HG02763 (cell line): ENCODE data around the gene SMAD6.
"Not testable (repeated sequence)": the region's sequence is repeated elsewhere in the genome, so short reads cannot be mapped to it uniquely, and the experiment has no call there.

ENCODE experiments used
- ATAC-seq: cut with Tn5 transposase; IDR thresholded peaks from one replicate; pipeline ENCODE4 v1.9.1; 2021; ENCODE audit warnings: mild to moderate bottlenecking, moderate library complexity; ENCODE audit not compliant: unreplicated experiment

Gene SMAD6

DNA sequence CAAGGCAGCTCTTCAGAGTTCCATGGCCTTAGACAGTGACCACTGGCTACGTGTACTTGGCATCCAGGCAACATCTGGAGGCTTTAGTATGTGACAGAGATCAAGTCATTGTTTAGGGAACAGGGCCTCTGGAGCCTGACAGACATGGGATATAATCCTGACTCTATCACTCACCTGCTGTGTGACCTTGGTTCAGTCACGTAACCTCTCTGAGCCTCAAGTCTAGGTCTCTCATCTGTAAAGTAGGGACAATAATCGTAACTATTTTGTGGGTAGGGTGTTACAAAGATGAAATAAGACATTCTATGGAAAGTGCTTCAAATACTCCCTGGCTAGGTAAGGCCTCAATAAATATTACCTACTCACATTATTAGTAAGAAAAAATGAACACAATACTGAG lies 114.2 kb downstream of the SMAD6 start:
- ATAC-seq = no peak

DNA sequence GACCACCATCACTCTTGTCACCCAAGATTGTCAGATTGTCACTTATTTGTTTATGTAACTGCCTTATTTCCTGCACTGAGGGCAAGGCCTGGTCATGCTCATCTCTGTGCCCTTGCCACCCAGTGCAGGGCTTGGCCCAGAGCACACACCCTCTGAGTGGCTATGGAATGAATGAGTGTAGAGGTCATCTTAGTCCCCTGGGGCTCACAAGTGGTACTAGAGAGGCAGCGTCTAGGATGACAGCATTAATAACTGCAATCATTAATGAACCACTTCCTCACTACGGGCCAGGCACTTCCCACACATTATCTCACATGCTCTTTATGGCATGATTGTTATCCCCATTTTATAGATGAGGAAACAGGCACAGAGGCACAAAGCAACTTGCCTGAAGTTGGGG lies 117.0 kb downstream of the SMAD6 start:
- ATAC-seq = no peak

DNA sequence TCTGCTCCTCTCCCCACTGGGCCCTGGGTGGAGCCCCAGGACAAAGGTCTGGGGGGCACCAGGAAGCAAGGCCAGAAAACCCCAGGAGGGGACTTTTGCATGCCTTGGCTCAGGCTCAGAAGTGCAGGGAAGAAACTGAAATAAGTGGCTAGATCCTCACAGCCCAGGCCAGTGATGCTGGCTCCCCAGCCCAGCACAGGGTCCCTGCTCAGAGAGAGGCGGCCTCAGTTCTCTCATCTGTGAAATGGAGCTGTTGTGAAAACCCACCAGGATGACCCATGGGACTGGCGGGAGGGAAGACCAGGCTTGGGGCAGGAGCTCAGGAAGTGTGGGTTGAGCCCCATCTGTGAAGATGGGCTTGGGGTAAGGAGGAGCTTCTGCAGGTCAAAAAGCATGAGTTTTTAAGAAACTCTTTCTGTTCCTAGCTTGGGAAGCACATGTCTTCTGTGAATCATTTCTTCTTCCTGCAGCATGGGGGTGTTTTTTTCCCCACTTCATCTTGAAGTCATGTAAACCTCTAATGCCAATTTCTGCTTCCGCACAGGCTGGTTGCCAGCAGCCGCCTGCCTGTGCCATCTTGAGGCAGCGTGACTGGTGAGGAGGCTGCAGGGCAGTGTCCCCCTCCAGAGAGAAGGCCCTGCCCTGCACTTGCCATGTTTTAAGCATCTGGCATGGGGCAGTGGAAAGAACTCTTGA lies 118.6 kb downstream of the SMAD6 start:
- no peak for ATAC-seq

DNA sequence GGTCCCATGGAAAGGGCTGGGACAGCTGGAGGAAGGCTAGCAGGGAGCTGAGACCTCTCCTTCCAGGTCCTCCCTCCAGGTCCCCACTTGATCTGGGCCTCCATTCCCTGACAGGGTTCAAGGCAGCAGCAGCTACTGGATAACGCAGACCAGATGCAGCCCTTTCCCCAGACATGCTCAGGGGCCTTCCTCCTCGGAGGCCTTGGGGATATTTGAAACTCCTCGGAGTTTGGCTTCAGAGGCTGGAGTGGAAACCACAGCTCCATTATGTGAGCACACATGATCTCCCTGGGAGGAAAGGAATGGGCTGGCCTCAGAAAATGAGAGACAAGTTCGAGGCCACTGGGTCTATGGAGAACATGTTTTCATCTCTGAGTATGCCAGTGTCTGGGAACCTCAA lies 119.3 kb downstream of the SMAD6 start:
- no peak for ATAC-seq

DNA sequence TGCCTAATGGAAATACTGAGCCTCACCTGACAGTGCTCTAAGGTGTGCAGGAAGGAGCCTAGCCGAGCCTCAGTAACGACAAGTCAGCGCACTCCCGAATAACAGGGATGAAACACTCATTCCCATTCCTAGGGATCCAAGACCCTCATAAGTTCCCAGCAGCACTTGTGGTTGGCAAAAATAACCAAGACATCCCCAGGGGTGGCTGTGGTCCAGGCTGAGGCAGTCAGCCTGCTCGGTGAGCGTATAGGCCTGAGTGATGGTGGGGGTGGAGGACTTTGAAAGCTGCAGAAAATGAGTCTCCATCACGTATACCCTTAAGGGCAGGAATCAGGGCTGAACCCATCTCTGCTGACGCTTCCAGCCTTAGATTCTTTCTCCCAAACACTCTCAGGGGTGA lies 120.1 kb downstream of the SMAD6 start:
- ATAC-seq = no peak

DNA sequence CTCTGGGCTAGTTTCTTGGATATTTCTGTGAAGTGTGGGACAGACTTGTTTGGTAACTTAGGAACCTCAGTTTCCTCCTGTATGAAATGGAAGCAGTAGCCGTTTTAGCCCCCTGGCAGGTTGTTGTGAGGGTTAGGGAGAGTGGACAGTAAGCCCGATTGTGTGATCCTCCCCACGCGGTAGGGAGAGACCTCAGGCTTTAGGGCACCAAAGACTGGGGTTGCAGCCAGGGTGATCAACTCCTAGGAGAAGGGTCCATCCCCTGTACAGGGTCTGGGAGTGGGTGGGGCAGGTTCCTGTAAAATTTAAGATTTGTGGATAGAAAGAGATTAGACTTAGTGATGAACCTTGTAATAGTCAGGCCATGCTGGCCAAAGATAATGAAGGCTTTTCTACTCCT lies 120.5 kb downstream of the SMAD6 start:
- no peak for ATAC-seq

DNA sequence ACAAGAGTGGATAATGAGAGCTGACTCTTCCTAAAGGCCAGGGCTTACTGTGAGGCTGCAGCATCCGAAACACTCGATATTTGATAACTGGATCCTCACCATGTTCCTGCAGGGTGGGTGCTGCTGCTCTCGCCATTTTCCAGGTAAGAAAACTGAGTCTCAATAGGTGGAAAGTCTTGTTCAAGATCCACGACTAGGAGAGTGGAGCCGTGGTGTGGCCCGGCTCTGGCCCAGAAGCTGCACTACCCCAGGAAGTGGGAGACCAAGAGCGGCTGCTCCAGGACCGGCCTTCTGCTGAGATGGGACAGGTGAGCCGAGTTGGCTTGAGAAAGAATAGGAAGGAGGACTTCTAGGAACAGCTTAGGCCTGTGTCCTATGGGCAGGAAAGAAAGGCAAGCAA lies 121.6 kb downstream of the SMAD6 start:
- ATAC-seq = no peak

DNA sequence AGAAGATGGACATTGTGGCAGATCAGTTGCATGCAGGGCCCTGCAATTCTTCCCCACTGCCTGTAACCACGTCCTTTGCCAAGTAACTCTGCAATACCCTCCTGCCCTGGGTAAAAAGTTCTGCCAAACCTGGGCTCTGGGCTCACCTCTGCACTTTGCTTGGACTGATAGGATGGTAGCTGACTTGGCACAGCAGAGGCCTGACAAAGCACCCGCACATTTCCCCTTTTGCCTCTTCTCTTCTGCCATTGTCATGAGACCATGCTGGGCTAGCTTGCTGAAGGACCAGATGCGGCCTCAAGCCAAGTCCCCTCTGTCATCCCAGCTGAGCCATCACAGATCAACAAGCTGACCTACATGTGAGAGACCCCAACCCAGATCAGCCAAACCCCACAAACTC lies 122.4 kb downstream of the SMAD6 start:
- ATAC-seq = no peak

DNA sequence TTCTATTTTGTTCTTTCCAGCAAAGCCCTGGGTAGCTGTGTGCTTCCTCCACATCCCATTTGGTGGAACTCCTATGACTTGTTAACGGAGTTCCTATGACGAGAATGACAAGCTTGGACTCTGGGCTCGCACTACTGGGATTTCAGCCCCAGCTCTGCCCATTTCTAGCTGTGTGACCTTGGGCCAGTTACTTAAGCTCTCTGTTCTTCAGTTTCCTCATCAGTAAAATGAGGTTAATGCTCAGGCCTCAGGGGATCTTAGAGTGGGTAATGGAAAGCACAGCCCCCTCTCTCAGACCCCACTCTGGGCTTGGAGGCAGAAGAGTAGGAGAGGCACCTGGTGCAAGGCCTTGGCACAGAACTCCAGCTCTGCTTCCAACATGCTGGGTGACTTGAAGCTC lies 123.1 kb downstream of the SMAD6 start:
- ATAC-seq = no peak

DNA sequence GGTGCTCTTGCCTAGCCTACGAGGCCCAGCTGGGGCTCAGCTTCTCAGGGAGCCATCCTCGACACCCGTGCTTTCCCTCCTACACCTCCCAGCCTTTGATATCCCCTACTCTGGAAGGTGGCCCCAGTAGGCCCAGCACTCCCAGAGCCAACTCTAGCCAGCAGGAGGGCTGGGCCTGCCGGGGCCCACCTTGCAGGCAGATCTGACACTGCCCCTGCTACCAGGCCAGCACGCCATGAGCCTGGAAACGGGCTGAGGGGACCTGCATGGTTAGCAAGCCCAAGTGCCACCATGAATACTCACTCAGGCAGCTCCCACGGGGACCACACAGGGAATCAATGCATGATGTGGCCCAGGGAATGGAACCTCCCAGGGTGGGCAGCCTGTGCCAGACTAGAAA lies 123.7 kb downstream of the SMAD6 start:
- no peak for ATAC-seq

DNA sequence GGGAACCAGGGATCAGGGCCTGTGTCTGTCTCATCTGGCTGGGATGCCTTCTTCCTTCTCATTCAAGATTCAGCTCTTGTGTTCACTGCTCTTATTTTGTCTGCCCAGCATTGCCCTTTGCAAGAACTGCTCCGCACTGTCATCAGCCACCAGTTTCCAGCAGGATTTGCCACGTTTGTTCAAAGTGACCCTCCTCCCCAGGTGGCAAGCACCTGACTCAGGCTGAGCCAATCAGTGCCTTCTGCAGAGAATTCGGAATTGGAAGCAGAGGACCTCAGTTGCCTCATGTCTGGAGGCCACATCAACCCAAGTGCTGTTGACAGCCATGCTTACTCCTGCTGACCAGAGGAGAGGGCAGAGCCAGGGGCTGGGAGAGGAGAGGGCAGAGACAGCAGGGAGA lies 124.5 kb downstream of the SMAD6 start:
- ATAC-seq = no peak

DNA sequence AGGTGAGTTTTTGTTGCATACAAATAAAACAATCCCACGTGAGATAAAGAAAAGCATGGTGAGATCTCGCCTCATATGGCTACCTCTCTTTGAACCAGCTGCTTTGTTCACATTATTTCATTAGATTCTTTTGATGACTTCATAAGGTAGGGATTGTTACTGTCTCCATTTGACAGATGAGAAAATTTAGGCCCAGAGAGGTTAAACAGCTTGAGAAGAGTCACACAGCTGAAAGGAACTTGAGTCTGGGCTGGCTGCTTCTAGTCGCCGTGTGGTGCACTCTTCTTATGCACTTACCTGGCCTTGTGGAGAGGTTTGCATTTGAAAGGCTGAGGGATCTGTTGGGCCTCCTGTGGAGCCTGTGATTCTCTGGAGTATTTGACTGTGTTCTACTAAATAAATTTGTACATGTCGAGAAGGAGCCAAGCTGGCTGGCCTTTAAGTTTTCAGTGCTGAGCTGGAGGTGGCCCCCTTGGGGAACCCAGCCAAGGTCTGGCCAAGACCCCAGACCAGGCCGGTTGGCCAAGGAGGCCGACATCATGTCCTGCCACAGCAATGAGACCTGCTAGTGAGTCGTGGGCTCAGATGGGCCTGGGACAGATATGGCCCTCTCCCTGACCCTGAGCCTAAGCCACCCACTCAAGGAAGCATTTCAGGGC lies 125.1 kb downstream of the SMAD6 start:
- ATAC-seq = no peak

DNA sequence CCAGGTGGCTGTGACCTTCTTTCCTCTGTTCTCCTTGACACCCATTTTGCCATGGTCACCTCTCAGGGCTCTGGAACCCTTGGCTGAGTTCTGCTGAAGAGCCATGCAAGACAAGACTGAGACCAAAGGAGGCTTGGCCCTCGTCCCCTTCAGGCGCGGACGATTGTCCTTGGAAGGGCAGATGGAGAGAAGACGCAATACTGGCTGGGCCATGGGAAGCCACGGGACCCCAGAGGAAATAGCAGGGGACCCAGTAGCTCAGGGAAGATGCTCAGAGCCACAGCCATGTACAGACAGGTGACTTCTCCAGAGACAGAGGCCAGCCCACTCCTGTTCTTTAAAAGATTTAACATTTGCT lies 125.6 kb downstream of the SMAD6 start:
- ATAC-seq = no peak

DNA sequence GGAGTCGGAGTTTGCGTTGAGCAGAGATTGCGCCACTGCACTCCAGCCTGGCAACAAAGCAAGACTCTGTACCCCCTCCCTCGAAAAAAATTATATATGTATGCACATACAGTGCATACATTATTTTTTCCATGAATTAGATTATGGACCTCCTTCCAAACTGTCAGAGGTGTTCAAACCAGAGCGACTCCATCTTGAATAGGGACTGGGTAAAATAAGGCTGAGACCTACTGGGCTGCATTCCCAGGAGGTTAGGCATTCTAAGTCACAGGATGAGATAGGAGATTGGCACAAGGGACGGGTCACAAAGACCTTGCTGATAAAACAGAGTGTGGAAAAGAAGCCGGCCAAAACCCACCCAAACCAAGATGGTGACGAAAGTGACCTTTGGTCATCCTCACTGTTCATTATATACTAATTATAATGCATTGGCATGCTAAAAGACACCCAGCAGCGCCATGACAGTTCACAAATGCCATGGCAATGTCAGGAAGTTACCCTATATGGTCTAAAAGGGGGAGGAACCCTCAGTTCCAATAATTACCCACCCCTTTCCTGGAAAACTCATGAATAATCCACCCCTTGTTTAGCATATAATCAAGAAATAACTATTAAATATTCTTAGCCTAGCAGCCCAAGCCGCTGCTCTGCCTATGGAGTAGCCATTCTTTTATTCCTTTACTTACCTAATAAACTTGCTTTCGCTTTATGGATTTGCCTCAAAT lies 126.9 kb downstream of the SMAD6 start:
- ATAC-seq = not testable (repeated sequence)

DNA sequence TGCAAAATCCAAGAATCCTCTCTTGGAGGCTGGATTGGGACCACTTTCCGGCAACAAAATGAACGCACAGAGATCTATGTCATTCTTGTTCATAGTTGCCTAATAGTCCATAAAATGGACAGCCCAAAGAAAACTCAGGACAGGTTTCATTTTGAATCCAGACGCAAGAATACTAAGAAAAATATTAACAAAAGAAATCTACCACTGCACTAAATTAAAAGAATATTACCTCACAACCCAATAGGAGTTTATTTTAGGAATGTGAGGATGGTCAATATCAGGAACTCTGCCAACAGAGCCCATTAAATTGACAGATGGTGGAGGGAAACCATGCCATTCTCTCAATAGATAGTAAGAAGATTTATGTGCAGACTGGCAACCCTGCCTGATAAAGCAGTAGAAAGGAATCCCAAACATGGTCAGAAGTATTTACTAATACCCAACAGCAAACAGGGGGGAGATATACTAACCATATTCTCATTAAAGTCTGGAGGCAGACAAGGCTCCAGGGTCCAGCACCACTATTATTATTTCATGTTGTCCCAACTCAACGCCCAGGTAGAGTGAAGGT lies 127.6 kb downstream of the SMAD6 start:
- ATAC-seq = no peak

DNA sequence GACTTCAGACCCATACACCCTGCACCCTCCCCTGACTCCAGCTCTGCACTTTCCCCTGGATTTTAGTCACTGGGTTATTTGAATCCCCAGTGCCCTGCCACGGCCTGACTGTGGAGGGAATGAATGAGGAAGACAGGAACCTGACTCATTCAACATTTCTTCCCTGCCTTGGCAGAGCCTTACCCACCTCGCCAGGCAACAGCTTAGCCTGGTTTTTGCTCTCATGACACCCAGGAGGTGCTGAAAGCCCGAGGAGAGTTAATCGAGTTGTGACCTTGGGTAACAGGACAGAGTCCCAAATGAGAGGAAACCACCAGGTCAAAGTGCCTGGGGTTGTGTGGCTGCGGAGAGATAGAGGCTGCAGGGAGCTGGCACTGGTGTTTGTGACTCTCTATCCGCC lies 128.3 kb downstream of the SMAD6 start:
- no peak for ATAC-seq

DNA sequence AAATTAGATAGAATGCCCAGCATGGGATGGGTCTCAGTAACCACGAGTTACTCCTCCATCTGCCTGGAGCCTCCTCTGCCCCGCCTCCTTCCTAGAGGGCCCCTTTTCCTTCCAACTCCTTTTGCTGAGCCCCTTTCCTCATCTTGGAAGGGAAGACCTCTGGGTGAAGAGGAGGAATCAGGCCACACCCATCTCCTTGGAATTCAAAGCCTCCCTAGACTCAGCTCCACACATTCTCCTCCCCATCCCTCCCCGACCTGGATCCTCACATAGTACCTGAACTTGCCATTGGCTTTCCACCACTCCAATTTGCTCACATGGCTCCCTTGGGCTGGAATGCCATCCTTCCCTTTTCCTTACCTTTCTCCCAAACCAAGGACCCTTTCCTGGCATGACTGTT lies 128.8 kb downstream of the SMAD6 start:
- no peak for ATAC-seq

DNA sequence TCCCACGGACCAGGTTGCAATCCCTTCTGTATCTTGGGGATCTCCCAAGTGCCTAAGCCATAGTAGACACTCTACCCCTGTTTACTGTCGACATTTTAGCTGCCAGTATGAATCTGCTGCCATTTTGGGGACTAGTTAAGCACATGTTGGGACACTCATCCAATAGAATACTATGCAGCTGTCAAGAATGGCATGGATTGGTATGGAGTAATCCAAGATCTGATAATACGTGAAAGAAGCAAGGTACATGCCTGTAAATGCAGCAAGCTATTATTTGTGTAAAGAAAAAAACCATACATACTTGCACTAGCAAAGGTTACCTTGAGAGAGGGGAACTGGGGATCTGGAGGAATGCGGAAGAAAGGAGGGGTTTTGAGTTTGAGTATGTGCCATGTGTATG lies 129.3 kb downstream of the SMAD6 start:
- no peak for ATAC-seq

DNA sequence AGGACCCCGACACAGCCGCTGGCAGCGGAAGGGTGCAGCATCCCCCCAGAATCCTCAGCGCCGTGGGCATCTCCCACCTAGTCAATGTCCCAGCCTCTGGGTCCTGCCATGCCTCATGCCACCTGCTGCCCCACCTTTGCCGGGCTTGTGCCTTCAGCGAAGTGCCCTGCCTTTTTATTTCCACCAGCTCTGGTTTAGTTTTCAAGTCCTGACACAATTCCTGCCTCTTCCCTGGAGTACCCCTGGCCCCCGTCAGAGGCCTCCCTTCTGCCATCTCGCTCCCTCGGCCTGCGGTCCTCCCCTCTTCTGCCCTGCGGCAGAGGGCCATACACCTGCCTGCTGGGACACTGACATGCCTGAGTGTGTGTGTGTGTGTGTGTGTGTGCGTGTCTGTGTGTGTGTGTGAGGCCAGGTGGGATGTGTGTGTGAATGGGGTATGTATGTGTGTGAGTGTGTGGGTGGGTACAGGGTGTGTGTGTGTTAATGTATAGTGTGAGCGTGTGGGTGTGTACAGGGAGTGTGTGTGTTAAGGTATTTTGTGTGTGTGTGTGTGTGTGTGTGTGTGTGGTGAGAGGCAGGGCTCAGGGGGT lies 129.9 kb downstream of the SMAD6 start:
- no peak for ATAC-seq
